ENCODE results near the gene ANGEL1. TPM values are rescaled to one million over a fixed set of nuclear protein-coding genes. Genes with fewer than 3 reads are reported as not detected.

The ANGEL1 gene
- total RNA-seq, 6 donors from 2014 or later = 13.8 to 35.6 (median 23.6) TPM

GRCh38 chr14:76829650-76830421 lies 17.2 kb upstream of the ANGEL1 start:
- H3K36me3 ChIP-seq = no peaks in the 10 kb centered on the region
- WGBS, 2 donors = 70 to 83% methylated on average over 6 to 7 of the region's 7 CpGs
- H3K4me3 ChIP-seq = no peak overlapping the region
- ATAC-seq (ENCODE audit: low FRiP score in 2 of 2) = no peak
- TF ChIP-seq, protein P1, sequence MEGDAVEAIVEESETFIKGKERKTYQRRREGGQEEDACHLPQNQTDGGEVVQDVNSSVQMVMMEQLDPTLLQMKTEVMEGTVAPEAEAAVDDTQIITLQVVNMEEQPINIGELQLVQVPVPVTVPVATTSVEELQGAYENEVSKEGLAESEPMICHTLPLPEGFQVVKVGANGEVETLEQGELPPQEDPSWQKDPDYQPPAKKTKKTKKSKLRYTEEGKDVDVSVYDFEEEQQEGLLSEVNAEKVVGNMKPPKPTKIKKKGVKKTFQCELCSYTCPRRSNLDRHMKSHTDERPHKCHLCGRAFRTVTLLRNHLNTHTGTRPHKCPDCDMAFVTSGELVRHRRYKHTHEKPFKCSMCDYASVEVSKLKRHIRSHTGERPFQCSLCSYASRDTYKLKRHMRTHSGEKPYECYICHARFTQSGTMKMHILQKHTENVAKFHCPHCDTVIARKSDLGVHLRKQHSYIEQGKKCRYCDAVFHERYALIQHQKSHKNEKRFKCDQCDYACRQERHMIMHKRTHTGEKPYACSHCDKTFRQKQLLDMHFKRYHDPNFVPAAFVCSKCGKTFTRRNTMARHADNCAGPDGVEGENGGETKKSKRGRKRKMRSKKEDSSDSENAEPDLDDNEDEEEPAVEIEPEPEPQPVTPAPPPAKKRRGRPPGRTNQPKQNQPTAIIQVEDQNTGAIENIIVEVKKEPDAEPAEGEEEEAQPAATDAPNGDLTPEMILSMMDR (IDR thresholded peaks at IDR 0.05) = no peak
- no peak for TF ChIP-seq EP300 (IDR thresholded peaks at IDR 0.05)
- no peak for TF ChIP-seq POLR2A (IDR thresholded peaks at IDR 0.05)
- no peak for TF ChIP-seq POLR2AphosphoS5 (IDR thresholded peaks at IDR 0.05)
- no peaks in the 10 kb centered on the region for H3K9me3 ChIP-seq
- H3K27ac ChIP-seq = peak overlapping the region in 2 of 4 donors; percentile 53 to 66
- no peaks in the 10 kb centered on the region for H3K4me1 ChIP-seq
- no peaks in the 10 kb centered on the region for H3K27me3 ChIP-seq
- DNase-seq = no peak

- H3K4me1 ChIP-seq = no peaks in the 10 kb centered on the region
- WGBS, 2 donors = 76 to 79% methylated on average over 3 of the region's 3 CpGs
- H3K4me3 ChIP-seq = no peak overlapping the region
- H3K27me3 ChIP-seq = no peaks in the 10 kb centered on the region
- H3K36me3 ChIP-seq = no peaks in the 10 kb centered on the region
- TF ChIP-seq, protein P1 (IDR thresholded peaks at IDR 0.05) = no peak
- peak in 1 of 4 donors; percentile 5 for TF ChIP-seq EP300 (IDR thresholded peaks at IDR 0.05)
- peak in 1 of 4 donors; percentile 60 for TF ChIP-seq POLR2A (IDR thresholded peaks at IDR 0.05)
- TF ChIP-seq POLR2AphosphoS5 (IDR thresholded peaks at IDR 0.05) = no peak
- ATAC-seq (ENCODE audit: low FRiP score in 2 of 2) (peak in 1 of 2 donors; percentile 70), DNase-seq (peak in 1 of 2 donors; percentile 51)
- no peaks in the 10 kb centered on the region for H3K9me3 ChIP-seq
- H3K27ac ChIP-seq = peak overlapping the region in 2 of 4 donors; percentile 53 to 66
These were observed 16.3 kb upstream of the ANGEL1 start for GRCh38 chr14:76829013-76829365.

GRCh38 chr14:76828339-76829012 lies 15.8 kb upstream of the ANGEL1 start:
- ATAC-seq (ENCODE audit: low FRiP score in 2 of 2) (peak in 1 of 2 donors; percentile 3), DNase-seq (no peak)
- Histone ChIP-seq H3K36me3 (no peaks in the 10 kb centered on the region), H3K27me3 (no peaks in the 10 kb centered on the region), H3K27ac (peak overlapping the region in 2 of 4 donors; percentile 35 to 57), H3K4me3 (peak overlapping the region in 2 of 4 donors; percentile 10 to 12), H3K4me1 (no peaks in the 10 kb centered on the region), H3K9me3 (no peaks in the 10 kb centered on the region)
- TF ChIP-seq, protein P1 (IDR thresholded peaks at IDR 0.05) = no peak
- no peak for TF ChIP-seq POLR2A (IDR thresholded peaks at IDR 0.05)
- WGBS, 2 donors = 80 to 83% methylated on average over 17 of the region's 17 CpGs

GRCh38 chr14:76827696-76828296 lies 15.1 kb upstream of the ANGEL1 start:
- ATAC-seq (ENCODE audit: low FRiP score in 2 of 2) = peak in 1 of 2 donors; percentile 58
- Histone ChIP-seq H3K4me1 (no peaks in the 10 kb centered on the region), H3K27ac (peak overlapping the region in 2 of 4 donors; percentile 35 to 57), H3K36me3 (no peaks in the 10 kb centered on the region), H3K9me3 (no peaks in the 10 kb centered on the region), H3K4me3 (peak overlapping the region in 2 of 4 donors; percentile 10 to 12), H3K27me3 (no peaks in the 10 kb centered on the region)
- DNase-seq = no peak
- 79 to 80% methylated on average over 9 of the region's 9 CpGs for WGBS, 2 donors
- TF ChIP-seq POLR2AphosphoS5 (IDR thresholded peaks at IDR 0.05) = no peak
- TF ChIP-seq, protein P1 (IDR thresholded peaks at IDR 0.05) = no peak
- no peak for TF ChIP-seq EP300 (IDR thresholded peaks at IDR 0.05)
- TF ChIP-seq POLR2A (IDR thresholded peaks at IDR 0.05) = no peak

All from upper lobe of left lung (tissue), 6 donors.